Esophagus (tissue), 2 donors: ENCODE measurements around the gene ALDH3A1. TPM values are rescaled to one million over a fixed set of nuclear protein-coding genes. Genes with fewer than 3 reads are reported as not detected.
A peak's percentile ranks its signal among the peaks of the same experiment; 100 is the strongest.

Source experiments
- H3K27ac ChIP-seq, 2 donors: one replicate each; pipeline ENCODE4 v1.5.1; 2013; ENCODE audit warnings: low read depth in 2 of 2, mild to moderate bottlenecking in 2 of 2, inconsistent platforms in 1 of 2, low read length in 1 of 2, moderate library complexity in 1 of 2
- H3K27me3 ChIP-seq, 2 donors: one replicate each; pipeline ENCODE4 v1.6.1; 2013; ENCODE audit warnings: low read length in 2 of 2, control low read depth in 1 of 2, mild to moderate bottlenecking in 1 of 2; ENCODE audit not compliant: insufficient read depth in 2 of 2, control insufficient read depth in 1 of 2
- H3K36me3 ChIP-seq, 2 donors: one replicate each; pipeline ENCODE4 v1.6.1; 2013; ENCODE audit warnings: low read length in 1 of 2; ENCODE audit not compliant: control insufficient read depth in 2 of 2, insufficient read depth in 2 of 2
- H3K4me1 ChIP-seq, 2 donors: one replicate each; pipeline ENCODE4 v1.6.1; 2013; ENCODE audit warnings: low read length in 1 of 2; ENCODE audit not compliant: control insufficient read depth in 2 of 2, insufficient read depth in 2 of 2
- H3K4me3 ChIP-seq, 2 donors: one replicate each; pipeline ENCODE4 v1.5.1; 2013; ENCODE audit warnings: low read length in 2 of 2, mild to moderate bottlenecking in 2 of 2, low read depth in 1 of 2, moderate library complexity in 1 of 2
- H3K9me3 ChIP-seq, 2 donors: one replicate each; pipeline ENCODE4 v1.6.1; 2013; ENCODE audit warnings: mild to moderate bottlenecking in 2 of 2, low read depth in 1 of 2, low read length in 1 of 2, moderate library complexity in 1 of 2; ENCODE audit not compliant: control insufficient read depth in 2 of 2, insufficient read depth in 1 of 2
- WGBS, 2 donors: extraction: QIAGEN DNeasy Blood & Tissue Kit; methylation state at CpG; one replicate each; pipeline ENCODE4 v1.1.7; 2013; 5-methylcytosine and 5-hydroxymethylcytosine counted together
- polyA plus RNA-seq, 2 donors: library from polyadenylated mRNA; stranded (reverse); fragments of 200-250 nt; gene quantifications; one replicate each; pipeline ENCODE4 v1.2.3, GENCODE V29; 2013
- donor health status: healthy with polysubstance abuse.
- donor health status: Bipolar disorder and iron deficiency.

ALDH3A1 gene
- polyA plus RNA-seq, 2 donors = 202 to 673 TPM

DNA sequence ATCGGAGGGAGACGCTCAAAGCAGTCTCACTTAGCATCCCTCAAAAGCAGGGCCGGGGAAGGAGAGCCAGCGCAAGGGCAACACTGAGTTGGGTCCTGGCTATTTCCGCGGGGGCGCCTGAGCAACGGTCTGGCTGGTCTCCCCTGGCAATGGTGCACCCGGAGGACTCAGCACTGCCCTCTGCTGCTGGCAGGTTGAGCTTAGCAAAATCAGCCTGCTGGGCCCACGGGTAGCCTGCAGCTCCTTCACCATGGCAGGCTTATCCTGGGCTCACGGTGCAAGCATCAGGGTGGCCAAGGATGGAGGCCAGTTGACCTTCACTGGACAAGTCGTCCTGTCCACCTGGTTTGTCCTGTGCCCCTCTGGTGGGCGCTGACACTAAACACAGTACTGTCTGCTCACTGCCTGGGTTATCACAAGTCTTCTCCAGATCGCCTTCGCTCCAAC, 14.4 kb upstream of the ALDH3A1 start:
- WGBS, 2 donors = 33 to 40% methylated on average over 15 of the region's 15 CpGs

GRCh38 chr17:19760746-19761145, 12.6 kb upstream of the ALDH3A1 start:
- WGBS, 2 donors = 75 to 76% methylated on average over 9 of the region's 9 CpGs
- no peaks in the 10 kb centered on the region for H3K9me3 ChIP-seq

More for the DNA sequence above, 14.4 kb upstream of the ALDH3A1 start:
- H3K4me1 ChIP-seq = peaks cover 0 to 4% of the 10 kb centered on the region in 2 donors
- no peaks in the 10 kb centered on the region for H3K27me3 ChIP-seq
- H3K36me3 ChIP-seq = no peaks in the 10 kb centered on the region
- no peak overlapping the region for H3K27ac ChIP-seq
- no peaks in the 10 kb centered on the region for H3K9me3 ChIP-seq
- H3K4me3 ChIP-seq = no peak overlapping the region

DNA sequence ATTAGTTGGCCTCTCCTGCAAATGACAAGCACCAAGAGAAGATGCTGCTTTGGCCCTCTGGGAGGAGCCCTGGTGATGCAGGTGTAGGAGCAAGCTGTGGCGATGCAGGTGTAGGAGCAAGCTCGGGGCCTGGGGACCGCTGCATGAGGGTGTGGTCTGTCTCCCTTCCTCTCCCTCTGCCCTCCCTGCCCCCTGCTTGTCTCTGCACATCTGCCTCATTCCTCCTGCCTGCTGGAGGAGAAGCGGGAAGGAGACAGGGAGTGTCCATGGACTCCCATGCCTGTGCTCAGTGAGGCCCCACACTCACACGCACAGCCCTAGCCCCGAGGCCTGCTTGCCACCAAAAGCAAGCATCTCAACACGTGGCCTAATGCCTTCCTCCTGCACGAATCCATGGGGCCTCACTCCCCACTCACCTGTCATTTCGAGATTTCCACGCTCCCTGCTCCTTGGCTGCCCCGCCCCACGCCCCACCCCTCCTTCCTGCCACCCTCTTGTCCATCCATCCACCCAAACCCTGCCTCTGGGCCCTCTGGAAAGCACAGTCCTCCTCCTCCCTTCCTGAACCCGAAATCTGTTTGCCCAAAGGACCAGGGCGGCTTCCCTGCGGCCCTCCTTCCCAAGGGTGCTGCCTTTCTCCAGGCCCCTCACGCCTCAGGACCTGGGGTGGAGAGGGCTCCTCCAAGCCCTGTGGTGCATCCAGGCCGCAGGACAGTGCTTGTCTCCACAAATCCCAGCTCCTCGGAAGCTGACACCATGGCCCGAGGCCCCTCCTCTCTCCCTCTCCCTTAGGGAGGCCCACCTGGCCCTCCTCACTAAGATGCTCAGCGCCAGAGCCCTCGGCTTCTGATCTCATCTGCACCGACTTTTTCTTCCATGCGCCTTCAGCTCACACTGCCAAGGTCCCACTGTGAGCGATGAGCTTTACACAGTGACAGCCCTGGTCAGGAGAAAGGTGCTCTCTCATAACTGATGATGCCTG, 11.8 kb upstream of the ALDH3A1 start:
- no peak overlapping the region for H3K4me3 ChIP-seq
- no peak overlapping the region for H3K27ac ChIP-seq
- no peaks in the 10 kb centered on the region for H3K27me3 ChIP-seq
- H3K4me1 ChIP-seq = peaks cover 0 to 4% of the 10 kb centered on the region in 2 donors
- H3K9me3 ChIP-seq = no peaks in the 10 kb centered on the region
- no peaks in the 10 kb centered on the region for H3K36me3 ChIP-seq
- WGBS, 2 donors = 82 to 83% methylated on average over 23 to 24 of the region's 24 CpGs

More at GRCh38 chr17:19760746-19761145, 12.6 kb upstream of the ALDH3A1 start:
- Histone ChIP-seq H3K27me3 (no peaks in the 10 kb centered on the region), H3K27ac (no peak overlapping the region), H3K4me1 (peaks cover 0 to 4% of the 10 kb centered on the region in 2 donors), H3K4me3 (no peak overlapping the region), H3K36me3 (no peaks in the 10 kb centered on the region)

- no peaks in the 10 kb centered on the region for H3K36me3 ChIP-seq
- H3K9me3 ChIP-seq = no peaks in the 10 kb centered on the region
- no peaks in the 10 kb centered on the region for H3K27me3 ChIP-seq
- WGBS, 2 donors = 91 to 92% methylated on average over 11 to 12 of the region's 12 CpGs
- H3K27ac ChIP-seq = no peak overlapping the region
- peaks cover 4 to 8% of the 10 kb centered on the region in 2 donors for H3K4me1 ChIP-seq
- no peak overlapping the region for H3K4me3 ChIP-seq
Measured at GRCh38 chr17:19757536-19758180, 9.6 kb upstream of the ALDH3A1 start.

DNA sequence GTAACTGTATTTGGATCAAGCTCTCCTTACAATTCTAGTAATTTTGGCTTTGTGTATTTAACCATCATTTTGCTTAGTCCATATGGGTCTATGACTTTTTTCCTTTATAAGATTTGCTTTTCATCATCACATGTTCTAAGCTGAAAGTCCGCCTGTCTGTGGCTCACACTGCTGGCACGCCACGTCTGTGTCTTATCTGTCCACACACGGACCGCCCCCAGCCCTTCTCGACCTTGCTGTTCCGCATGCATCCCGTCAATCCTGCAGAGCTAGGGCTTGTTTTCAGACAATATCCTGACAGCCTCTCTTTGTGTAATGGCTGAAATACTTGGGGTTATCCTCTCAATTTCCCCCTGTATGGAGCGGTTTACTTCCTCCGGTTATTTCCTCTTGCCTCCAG, 8.4 kb upstream of the ALDH3A1 start:
- Histone ChIP-seq H3K4me3 (no peak overlapping the region), H3K36me3 (no peaks in the 10 kb centered on the region)
- WGBS, 2 donors = 73 to 79% methylated on average over 10 of the region's 10 CpGs

GRCh38 chr17:19755821-19756510, 7.9 kb upstream of the ALDH3A1 start:
- Histone ChIP-seq H3K9me3 (no peaks in the 10 kb centered on the region), H3K27me3 (no peaks in the 10 kb centered on the region), H3K4me3 (no peak overlapping the region), H3K4me1 (peaks cover 0 to 9% of the 10 kb centered on the region in 2 donors), H3K27ac (no peak overlapping the region), H3K36me3 (no peaks in the 10 kb centered on the region)
- 86 to 90% methylated on average over 11 of the region's 11 CpGs for WGBS, 2 donors

More for the DNA sequence above, 8.4 kb upstream of the ALDH3A1 start:
- H3K9me3 ChIP-seq = no peaks in the 10 kb centered on the region
- peaks cover 0 to 8% of the 10 kb centered on the region in 2 donors for H3K4me1 ChIP-seq
- H3K27ac ChIP-seq = no peak overlapping the region
- no peaks in the 10 kb centered on the region for H3K27me3 ChIP-seq

DNA sequence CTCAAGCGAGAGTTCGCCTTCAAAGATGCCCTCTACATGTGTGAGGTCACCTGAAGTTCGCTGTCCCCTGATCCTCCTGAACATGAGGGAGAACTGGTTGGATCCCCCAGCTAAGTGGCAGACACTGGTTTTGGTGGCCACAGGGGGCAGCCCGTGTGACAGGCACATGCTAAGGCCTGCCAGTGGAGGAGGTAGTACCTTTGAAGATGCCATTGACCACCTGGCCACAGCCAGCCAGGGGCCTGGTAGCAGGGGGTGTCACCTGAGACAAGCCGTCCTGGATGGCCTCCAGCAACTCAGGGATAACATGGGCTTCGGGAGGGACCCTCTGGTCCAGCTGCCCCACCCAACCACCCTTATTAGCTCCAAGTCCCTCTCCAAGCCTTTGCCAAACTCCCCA, 7.3 kb upstream of the ALDH3A1 start:
- WGBS, 2 donors = 84 to 91% methylated on average over 6 of the region's 6 CpGs
- Histone ChIP-seq H3K4me3 (no peak overlapping the region), H3K27ac (no peak overlapping the region)

DNA sequence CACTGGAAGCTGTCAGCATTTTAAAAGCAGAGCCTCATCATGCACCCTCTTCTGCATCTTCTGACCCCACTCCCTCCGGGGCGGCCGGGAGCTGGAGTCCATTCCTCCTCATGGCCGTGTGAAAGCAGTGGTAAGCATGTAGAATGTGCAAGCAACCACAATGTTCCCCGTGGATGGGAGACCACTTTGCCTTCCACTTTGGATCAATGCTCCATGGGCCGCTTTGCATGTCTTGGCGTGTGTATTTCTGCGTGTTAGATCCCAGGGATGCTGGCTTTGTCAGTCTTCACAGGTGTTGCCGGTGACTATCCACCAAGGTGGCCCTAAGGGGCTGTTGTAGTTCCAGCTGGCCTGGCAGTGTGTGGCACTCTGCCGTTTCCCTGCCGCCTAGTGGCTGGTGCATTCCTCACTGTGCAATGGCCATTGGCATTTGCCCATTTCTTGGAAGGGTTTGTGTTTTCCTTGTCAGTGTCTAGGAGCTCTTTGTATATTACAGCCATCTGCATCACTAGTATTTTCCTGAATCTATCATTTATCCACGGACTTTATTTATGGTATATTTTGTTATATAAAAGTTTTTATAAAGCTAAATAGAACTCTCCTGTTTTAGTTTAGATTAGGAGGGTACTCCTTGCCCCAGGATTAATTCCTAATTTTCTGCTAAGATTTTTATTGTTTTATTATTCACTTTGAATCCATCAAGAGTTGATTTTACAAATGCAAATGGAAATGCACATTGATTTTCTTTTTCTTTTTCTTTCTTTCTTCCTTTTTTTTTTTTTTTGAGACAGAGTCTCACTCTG, 5.8 kb upstream of the ALDH3A1 start:
- H3K4me1 ChIP-seq = peaks cover 6 to 18% of the 10 kb centered on the region in 2 donors
- H3K9me3 ChIP-seq = no peaks in the 10 kb centered on the region
- no peaks in the 10 kb centered on the region for H3K36me3 ChIP-seq
- WGBS, 2 donors = 50 to 65% methylated on average over 12 of the region's 12 CpGs
- H3K27me3 ChIP-seq = no peaks in the 10 kb centered on the region
- H3K27ac ChIP-seq = peak overlapping the region; percentile 90
- no peak overlapping the region for H3K4me3 ChIP-seq

More for the DNA sequence above, 7.3 kb upstream of the ALDH3A1 start:
- H3K27me3 ChIP-seq = no peaks in the 10 kb centered on the region
- H3K4me1 ChIP-seq = peaks cover 0 to 14% of the 10 kb centered on the region in 2 donors
- H3K36me3 ChIP-seq = no peaks in the 10 kb centered on the region
- no peaks in the 10 kb centered on the region for H3K9me3 ChIP-seq
